T47D (cell line): Measurements from ENCODE around the gene MAPK1IP1L.
"Not testable (repeated sequence)": the region's sequence is repeated elsewhere in the genome, so short reads cannot be mapped to it uniquely, and the experiment has no call there.

Source experiments
- DNase-seq, 2 experiments: peaks; one replicate each; pipeline versions ENCODE4 v3.0.0 to v3.0.0-alpha.2; 2011 to 2012; ENCODE audit warnings: low read depth in 1 of 2, low spot score in 1 of 2
- JUND ChIP-seq: IDR thresholded peaks from 2 replicates; pipeline ENCODE4 v1.6.1; 2012; ENCODE audit warnings: low read depth
- in situ Hi-C: cut with HindIII; loops from 2 replicates; pipeline ENCODE4 v1.10.0; 2016; ENCODE audit warnings: low sequenced_read_pairs, low pct_unique_long_range_greater_than_20kb

The MAPK1IP1L gene

DNA sequence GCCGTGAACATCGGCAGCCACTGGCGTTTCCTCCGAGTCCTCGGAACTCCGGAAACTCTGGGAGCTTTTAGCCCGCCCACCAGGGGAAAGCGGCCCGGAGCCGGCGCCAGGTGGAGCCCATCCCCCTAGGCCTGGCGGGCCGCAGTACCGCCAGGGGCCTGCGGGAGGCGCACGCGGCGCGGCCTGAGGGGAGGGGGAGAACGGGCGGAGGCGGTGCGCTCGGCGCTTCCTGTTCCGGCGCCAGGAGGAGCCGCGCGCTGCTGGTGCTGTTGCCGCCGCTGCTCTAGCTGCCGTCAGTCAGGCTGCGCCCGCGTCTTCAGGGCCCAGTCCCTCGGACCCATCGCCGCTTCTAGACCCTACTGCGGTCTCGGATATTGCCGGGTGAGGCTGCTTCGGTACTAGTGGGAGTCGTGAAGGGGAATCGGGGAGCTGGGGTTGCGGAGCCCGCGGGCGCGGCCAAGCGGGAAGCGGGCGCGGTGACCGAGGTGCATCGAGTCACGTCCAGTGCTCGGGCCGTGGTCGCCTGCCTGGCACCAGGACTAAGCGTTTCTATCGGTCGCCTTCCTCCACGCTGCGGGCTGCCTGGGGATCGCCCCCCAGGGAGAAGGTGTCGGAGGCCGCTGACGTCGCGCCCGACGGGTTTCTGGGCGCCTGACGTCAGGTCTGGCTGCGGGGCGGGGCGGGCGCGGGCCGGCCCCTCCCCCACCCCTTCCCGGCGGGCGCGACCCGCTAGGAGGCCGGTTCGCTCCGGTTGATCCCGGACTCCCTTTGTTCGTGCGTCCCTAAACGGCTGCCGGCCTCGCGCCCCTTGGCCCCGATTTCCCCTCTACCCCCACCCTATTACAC lies at the start of gene MAPK1IP1L:
TSS of gene MAPK1IP1L (plus strand) at position 225 of the 846 bp plus-strand sequence. CDS start 10,037 bp downstream, outside the sequence.
- peak; percentile 90 to 96 for DNase-seq
- no peak for TF ChIP-seq JUND
- in situ Hi-C loops = no loop called here

DNA sequence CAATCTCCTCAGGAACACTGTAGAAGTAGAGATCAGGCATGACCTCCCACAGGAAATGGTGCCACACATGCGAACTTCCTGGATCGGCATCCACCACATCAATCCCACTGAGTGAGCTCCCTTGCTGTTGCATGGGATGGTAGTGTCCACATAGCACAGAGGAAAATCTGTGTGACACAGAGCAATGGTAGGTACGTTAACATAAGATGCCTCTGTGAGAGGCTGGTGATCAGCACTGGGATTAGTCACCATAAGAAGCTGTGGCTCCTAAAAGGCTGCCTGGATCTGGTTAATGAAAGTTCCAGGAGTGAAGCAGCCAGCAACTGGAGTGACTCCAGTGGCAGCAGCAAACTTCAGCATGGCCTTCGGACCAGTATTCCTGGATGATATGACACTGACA lies 46.4 kb upstream of the MAPK1IP1L start:
- in situ Hi-C loops = no loop called here
- DNase-seq = no peak
- no peak for TF ChIP-seq JUND

DNA sequence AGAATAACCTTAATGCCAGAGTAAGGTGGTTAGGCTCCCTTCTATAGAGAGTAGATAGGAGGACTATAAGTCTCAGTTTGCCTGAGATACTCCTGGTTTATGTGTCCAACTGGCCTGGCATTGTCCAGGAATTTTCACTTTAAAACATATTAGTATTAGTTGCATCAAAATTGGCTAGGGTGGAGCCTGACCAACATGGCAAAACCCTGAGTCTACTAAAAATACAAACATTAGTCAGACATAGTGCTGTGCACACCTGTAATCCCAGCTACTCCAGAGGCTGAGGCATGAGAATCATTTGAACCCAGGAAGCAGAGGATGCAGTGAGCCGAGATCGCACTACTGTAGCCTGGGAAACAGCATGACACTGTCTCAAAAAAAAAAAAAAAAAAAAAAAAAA lies 36.4 kb upstream of the MAPK1IP1L start:
- no peak for DNase-seq
- in situ Hi-C loops = no loop called here
- no peak for TF ChIP-seq JUND

GRCh38 chr14:55019968-55020554 lies 31.4 kb upstream of the MAPK1IP1L start:
- TF ChIP-seq JUND = no peak
- in situ Hi-C loops = no loop called here
- no peak for DNase-seq

GRCh38 chr14:55024365-55024764 lies 27.1 kb upstream of the MAPK1IP1L start:
- in situ Hi-C loops, DNase-seq: not testable (repeated sequence)

DNA sequence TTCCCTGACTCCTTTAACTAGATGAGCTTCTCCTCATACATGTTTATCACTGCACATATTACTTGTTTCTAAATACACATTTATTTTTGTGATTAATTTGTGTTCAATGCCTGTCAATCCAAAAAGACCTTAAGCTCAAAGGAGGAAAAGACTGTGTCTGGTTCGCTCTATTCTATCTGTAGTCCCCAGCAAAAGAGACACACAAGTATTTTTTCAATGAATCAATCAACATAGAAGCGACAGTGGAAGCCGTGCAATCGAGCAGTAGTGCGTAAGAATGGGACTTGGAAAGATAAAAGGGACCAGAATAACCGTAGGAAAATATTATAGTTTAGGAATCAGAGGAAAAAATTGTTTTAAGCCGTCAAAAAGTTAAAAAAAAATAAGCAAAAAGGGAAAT lies 25.5 kb upstream of the MAPK1IP1L start:
- no peak for TF ChIP-seq JUND
- no peak for DNase-seq
- in situ Hi-C loops = no loop called here

- in situ Hi-C loops = no loop called here
- no peak for TF ChIP-seq JUND
- no peak for DNase-seq
Measured at GRCh38 chr14:55026441-55026792, 25.0 kb upstream of the MAPK1IP1L start.

- no peak for TF ChIP-seq JUND
- in situ Hi-C loops = no loop called here
- DNase-seq = peak; percentile 87 to 96
Measured at GRCh38 chr14:55026793-55027561, 24.5 kb upstream of the MAPK1IP1L start, which contains the start of the genes SOCS4 and WDHD1. SOCS4 (plus strand) TSS chr14:55027236; CDS start chr14:55043042, 15,806 bp downstream. WDHD1 (minus strand) TSS chr14:55027099; CDS start chr14:55026787, 312 bp downstream.

DNA sequence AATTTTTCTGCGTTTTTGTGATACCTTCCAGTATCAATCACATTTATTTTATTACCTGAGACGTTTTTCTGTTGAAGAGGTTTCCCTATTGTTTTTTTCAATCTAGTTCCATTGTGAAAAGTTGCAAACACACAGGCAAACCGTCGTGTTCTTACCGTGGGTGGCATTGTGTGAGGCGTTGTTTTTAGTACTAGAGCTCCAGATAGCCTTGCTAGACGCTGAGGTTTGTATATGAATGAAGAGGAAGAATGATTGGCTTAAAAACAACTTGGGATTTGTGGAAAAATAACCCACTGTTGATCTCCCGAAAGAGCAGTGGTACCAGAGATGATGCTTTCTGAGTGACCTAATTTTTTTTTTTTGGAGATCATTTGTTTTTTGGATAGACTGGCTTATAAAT lies 23.4 kb upstream of the MAPK1IP1L start:
- no peak for DNase-seq
- no peak for TF ChIP-seq JUND
- in situ Hi-C loops = no loop called here

DNA sequence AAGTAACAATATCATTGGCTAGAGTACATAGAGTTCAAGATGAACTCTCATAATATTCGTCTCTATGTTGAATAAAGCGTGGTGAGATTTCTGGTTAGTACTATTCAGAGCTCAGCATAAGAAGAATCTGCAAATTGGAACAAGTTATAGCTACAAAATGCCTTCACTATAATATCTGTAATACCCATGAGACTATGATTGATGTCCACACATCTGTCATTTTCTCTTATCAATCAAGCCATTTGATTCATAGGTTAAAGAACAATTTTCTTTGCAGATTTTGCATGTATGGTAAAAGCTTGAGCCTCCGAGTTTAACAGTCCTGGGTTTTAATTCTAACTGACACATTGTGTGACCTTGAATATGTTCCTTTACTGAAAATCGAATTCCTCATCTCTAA lies 23.0 kb upstream of the MAPK1IP1L start:
- no peak for TF ChIP-seq JUND
- DNase-seq = no peak
- in situ Hi-C loops = no loop called here

DNA sequence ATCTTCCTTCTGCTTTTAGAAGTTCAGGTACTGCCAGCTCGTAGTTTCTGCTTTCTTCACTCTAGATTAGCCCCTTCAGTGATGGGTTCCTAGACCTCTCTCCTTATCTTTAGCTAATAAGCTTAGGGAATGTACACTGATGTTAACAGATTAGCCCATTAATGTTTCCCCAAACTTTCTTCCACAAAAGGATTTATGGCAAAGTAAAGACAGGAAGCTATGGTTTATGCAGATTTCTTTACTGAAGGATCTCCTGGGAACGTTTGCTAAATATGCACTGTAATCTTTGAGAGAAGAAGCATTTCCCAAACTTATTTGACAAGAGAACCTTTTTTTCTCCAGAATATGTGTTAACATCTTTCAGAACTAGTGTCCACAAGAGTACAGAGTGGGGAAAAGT lies 20.3 kb upstream of the MAPK1IP1L start:
- DNase-seq = no peak
- TF ChIP-seq JUND = no peak
- in situ Hi-C loops = no loop called here

GRCh38 chr14:55037995-55038394 lies 13.5 kb upstream of the MAPK1IP1L start:
- DNase-seq, in situ Hi-C loops: not testable (repeated sequence)

- no peak for DNase-seq
- TF ChIP-seq JUND = no peak
- in situ Hi-C loops = no loop called here
Measured at GRCh38 chr14:55038708-55039107, 12.7 kb upstream of the MAPK1IP1L start.
